Activated naive CD8-positive, alpha-beta T cell treated with anti-CD3 and anti-CD28 coated beads, Interleukin-2, amount 50 U/mL, for 24 hours (primary cell): ENCODE measurements around the gene ZNF354C.

ENCODE experiments used
- ATAC-seq: fragments of 150-1000 bp; cut with Tn5 transposase; one replicate; pipeline ENCODE4 v1.10.0; 2021
- DNase-seq: peaks from one replicate; pipeline ENCODE4 v3.0.0; 2021
- H3K27ac Mint-ChIP-seq: one replicate; pipeline ENCODE4 v1.8.0; 2021; ENCODE audit warnings: mild to moderate bottlenecking, mixed read lengths
- H3K27me3 Mint-ChIP-seq: one replicate; pipeline ENCODE4 v1.8.0; 2021; ENCODE audit warnings: mixed read lengths
- H3K36me3 Mint-ChIP-seq: one replicate; pipeline ENCODE4 v1.8.0; 2021; ENCODE audit warnings: low read depth, mixed read lengths
- H3K4me1 Mint-ChIP-seq: one replicate; pipeline ENCODE4 v1.8.0; 2021; ENCODE audit warnings: mixed read lengths
- H3K4me3 Mint-ChIP-seq: one replicate; pipeline ENCODE4 v1.8.0; 2021; ENCODE audit warnings: mild to moderate bottlenecking, moderate library complexity, mixed read lengths
- H3K9me3 Mint-ChIP-seq: one replicate; pipeline ENCODE4 v1.8.0; 2021; ENCODE audit warnings: mixed read lengths

Gene ZNF354C

GRCh38 chr5:179128976-179129375 is 68.8 kb downstream of the ZNF354C start:
- Mint-ChIP-seq H3K4me3 (no peak overlapping the region), H3K4me1 (no peaks in the 10 kb centered on the region), H3K27me3 (no peaks in the 10 kb centered on the region), H3K36me3 (no peaks in the 10 kb centered on the region), H3K27ac (no peak overlapping the region), H3K9me3 (no peaks in the 10 kb centered on the region)
- no peak for ATAC-seq
- no peak for DNase-seq

- ATAC-seq (no peak), DNase-seq (no peak)
- Mint-ChIP-seq H3K4me1 (no peaks in the 10 kb centered on the region), H3K27me3 (no peaks in the 10 kb centered on the region), H3K4me3 (no peak overlapping the region), H3K36me3 (no peaks in the 10 kb centered on the region), H3K9me3 (no peaks in the 10 kb centered on the region), H3K27ac (no peak overlapping the region)
Observed at GRCh38 chr5:179129607-179130071, 69.5 kb downstream of the ZNF354C start.

- ATAC-seq (no peak), DNase-seq (no peak)
- Mint-ChIP-seq H3K4me3 (no peak overlapping the region), H3K36me3 (no peaks in the 10 kb centered on the region), H3K27ac (no peak overlapping the region), H3K4me1 (no peaks in the 10 kb centered on the region), H3K9me3 (no peaks in the 10 kb centered on the region), H3K27me3 (no peaks in the 10 kb centered on the region)
Observed at GRCh38 chr5:179130101-179130681, 70.0 kb downstream of the ZNF354C start.

- DNase-seq (no peak), ATAC-seq (no peak)
- no peaks in the 10 kb centered on the region for H3K4me1 Mint-ChIP-seq
- no peaks in the 10 kb centered on the region for H3K27me3 Mint-ChIP-seq
- no peaks in the 10 kb centered on the region for H3K9me3 Mint-ChIP-seq
- H3K36me3 Mint-ChIP-seq = no peaks in the 10 kb centered on the region
- H3K4me3 Mint-ChIP-seq = no peak overlapping the region
- H3K27ac Mint-ChIP-seq = no peak overlapping the region
Observed at GRCh38 chr5:179131321-179131835, 71.2 kb downstream of the ZNF354C start.

GRCh38 chr5:179131886-179132585 is 71.9 kb downstream of the ZNF354C start:
- no peak for DNase-seq
- Mint-ChIP-seq H3K4me1 (no peaks in the 10 kb centered on the region), H3K36me3 (no peaks in the 10 kb centered on the region), H3K9me3 (no peaks in the 10 kb centered on the region), H3K4me3 (no peak overlapping the region), H3K27ac (no peak overlapping the region), H3K27me3 (no peaks in the 10 kb centered on the region)
- no peak for ATAC-seq

GRCh38 chr5:179132586-179133355 is 72.6 kb downstream of the ZNF354C start:
- ATAC-seq (no peak), DNase-seq (no peak)
- Mint-ChIP-seq H3K4me3 (no peak overlapping the region), H3K27ac (peak overlapping the region; percentile 64), H3K36me3 (no peaks in the 10 kb centered on the region), H3K9me3 (no peaks in the 10 kb centered on the region), H3K4me1 (no peaks in the 10 kb centered on the region), H3K27me3 (no peaks in the 10 kb centered on the region)
